NOMO-1 treated with DMSO at 0.1 percent for 48 hours (cell line): ENCODE data around the gene SIM2.
"Not testable (repeated sequence)": the region's sequence is repeated elsewhere in the genome, so short reads cannot be mapped to it uniquely, and the experiment has no call there.

Experiments used
- DNase-seq: peaks from one replicate; lab custom pipeline; 2025; ENCODE audit not compliant: unreplicated experiment; lab: John Stamatoyannopoulos, UW

SIM2 gene

GRCh38 chr21:36698981-36699545 lies at the start of gene SIM2:
SIM2 (plus strand) TSS chr21:36699115; CDS start chr21:36699747, 632 bp downstream.
- no peak for DNase-seq

GRCh38 chr21:36654324-36654723 lies 44.6 kb upstream of the SIM2 start:
- DNase-seq = no peak

- DNase-seq = no peak
Observed at GRCh38 chr21:36654796-36655325, 44.1 kb upstream of the SIM2 start.

- DNase-seq = no peak
Observed at GRCh38 chr21:36656138-36656537, 42.8 kb upstream of the SIM2 start.

DNA sequence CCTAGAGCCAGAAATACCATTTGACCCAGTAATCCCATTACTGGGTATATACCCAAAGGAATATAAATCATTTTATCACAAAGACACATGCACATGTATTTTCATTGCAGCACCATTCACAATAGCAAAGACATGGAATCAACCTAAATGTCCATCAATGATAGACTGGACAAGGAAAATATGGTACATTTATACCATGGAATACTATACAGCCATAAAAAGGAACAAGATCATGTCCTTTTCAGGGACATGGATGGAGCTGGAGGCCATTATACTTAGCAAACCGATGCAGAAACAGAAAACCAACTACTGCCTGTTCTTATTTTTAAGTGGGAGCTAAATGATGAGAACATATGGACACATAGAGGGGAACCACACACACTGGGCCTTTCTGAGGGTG lies 41.6 kb upstream of the SIM2 start:
- DNase-seq = not testable (repeated sequence)

DNA sequence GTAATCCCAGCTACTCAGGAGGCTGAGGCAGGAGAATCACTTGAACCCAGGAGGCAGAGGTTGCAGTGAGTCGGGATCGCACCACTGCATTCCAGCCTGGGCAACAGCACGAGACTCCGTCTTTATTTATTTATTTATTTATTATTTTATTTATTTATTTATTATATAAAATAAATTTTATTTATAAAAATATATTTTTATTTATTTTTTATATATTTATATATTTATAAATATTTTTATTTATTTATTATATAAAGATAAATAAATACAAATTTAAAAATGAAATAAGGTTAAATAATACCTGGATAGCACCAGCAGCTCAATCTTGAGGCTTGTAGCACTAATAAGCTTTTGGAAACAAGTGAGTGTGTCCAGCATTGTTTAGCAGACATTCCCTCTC lies 40.9 kb upstream of the SIM2 start:
- no peak for DNase-seq

DNA sequence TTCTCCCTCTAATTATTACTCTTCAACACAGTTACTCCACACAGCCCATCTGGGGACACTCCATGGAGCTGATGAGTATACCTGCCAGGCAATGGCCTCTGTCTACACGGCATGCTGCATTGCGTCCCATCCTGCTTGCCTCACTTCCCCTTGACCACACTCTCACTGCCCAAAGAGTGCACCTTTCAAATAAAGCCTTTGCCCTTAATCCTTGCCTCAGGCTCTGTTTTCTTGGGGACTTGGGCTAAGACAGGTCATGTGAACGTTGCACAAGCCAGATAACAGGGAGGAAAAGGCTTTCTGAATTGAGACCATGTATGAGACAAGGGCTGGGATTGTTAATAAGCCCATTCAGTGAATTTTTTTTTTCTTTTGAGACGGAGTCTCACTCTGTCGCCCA lies 40.0 kb upstream of the SIM2 start:
- DNase-seq = no peak

DNA sequence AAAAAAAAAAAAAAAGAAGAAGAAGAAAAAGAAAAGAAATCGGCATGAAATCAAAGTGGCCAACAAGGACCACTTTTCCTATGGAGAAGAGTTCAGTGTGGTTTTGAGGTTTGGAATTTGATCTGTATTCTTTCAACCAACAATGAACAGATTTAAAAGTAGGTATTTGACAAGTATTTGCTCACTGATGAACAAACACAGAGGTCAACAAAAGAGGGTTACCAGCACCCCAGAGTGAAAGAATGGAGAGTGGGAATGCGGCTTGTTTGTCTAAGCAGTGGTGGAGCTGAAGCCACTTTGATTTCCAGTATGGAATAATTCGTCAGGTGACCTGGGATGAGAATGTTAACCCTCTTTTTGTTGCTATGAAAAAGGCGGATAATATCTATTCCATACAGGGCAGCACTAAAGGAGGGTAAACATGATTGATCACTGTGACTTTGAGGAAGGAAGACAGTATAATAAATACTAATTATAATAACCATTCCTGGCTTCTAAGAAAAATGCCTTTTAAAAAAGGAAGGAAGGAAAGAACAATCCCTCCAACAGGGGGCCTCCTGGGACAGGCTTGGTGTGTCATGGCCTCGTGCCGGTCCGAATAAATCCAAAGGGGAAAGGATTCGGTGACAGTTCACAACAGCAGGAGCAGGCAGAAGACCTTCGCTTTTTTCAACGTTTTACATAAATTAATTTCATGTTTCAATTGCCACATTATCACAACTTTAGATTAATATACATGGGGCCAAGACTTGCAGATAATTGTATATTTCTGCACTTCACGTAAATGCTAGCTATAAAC lies 37.2 kb upstream of the SIM2 start:
- no peak for DNase-seq

- DNase-seq = no peak
Observed at GRCh38 chr21:36663033-36663855, 35.7 kb upstream of the SIM2 start.

GRCh38 chr21:36664662-36664990 lies 34.3 kb upstream of the SIM2 start:
- DNase-seq = no peak

GRCh38 chr21:36665806-36666205 lies 33.1 kb upstream of the SIM2 start:
- DNase-seq = no peak

DNA sequence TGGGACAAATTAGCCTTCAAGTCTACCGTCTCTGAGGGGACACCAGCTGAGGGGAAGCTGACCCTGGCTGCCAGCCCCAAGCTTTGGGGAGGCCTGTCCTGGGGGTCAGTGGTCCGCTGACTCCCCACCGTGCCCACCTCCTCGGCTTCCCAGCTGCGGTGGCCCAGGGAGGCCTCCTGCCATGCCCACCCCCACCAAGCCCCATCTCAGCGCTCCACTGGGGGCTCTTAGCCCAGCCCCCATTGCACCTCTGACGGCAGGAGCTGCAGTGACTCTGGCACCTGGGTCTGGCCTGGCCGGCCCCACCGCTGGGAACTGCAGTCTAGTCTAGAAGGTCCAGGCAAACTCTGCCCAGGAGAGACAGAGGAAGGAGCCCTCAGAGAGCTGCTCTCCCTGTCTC lies 30.2 kb upstream of the SIM2 start:
- no peak for DNase-seq

GRCh38 chr21:36671836-36672235 lies 27.1 kb upstream of the SIM2 start:
- no peak for DNase-seq

- DNase-seq = not testable (repeated sequence)
Observed at GRCh38 chr21:36672296-36672695, 26.6 kb upstream of the SIM2 start.

DNA sequence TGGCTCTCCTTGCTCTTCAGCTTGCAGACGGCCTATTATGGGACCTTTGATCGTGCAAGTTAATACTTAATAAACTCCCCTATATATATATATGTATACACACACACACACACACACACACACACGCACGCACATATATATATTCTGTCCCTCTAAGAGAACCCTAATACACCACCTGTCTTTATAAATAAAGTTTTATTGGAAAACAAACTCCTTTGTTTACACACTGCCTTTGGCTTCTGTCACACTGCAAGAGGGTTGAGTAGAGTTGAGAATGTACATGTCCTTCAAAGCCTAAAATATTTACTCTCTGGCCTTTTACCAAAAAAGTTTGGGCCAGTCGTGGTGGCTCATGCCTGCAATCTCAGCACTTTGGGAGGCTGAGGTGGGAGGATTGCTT lies 26.2 kb upstream of the SIM2 start:
- no peak for DNase-seq

- DNase-seq = no peak
Observed at GRCh38 chr21:36676039-36676950, 22.6 kb upstream of the SIM2 start.

DNA sequence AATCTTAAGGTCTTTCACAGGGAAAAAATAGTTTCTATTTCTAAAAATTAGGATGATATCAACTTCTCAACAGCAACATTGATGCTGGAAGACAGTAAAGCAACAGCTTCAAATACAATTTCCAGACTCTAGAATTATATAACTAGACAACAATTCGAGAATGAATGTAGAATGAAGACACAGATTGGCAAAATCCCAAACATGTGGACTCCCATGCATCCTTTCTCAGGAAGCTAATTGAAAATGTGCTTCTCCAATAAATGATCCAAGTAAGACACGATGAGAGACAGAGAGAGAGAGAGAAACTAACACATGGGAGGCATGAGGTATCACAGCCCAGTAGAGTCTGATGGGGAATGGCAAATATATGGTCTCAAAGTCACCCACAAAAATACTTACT lies 21.5 kb upstream of the SIM2 start:
- no peak for DNase-seq

- DNase-seq = no peak
Observed at GRCh38 chr21:36678538-36678937, 20.4 kb upstream of the SIM2 start.

- DNase-seq = no peak
Observed at GRCh38 chr21:36681117-36681631, 17.7 kb upstream of the SIM2 start.

GRCh38 chr21:36684957-36685714 lies 13.8 kb upstream of the SIM2 start:
- DNase-seq = no peak
